Esophagus (tissue), 2 donors: ENCODE results near the gene POLG. TPM values are rescaled to one million over a fixed set of nuclear protein-coding genes. Genes with fewer than 3 reads are reported as not detected.

Experiments
- H3K27ac ChIP-seq, 2 donors: one replicate each; pipeline ENCODE4 v1.5.1; 2013; ENCODE audit warnings: low read depth in 2 of 2, mild to moderate bottlenecking in 2 of 2, inconsistent platforms in 1 of 2, low read length in 1 of 2, moderate library complexity in 1 of 2
- H3K27me3 ChIP-seq, 2 donors: one replicate each; pipeline ENCODE4 v1.6.1; 2013; ENCODE audit warnings: low read length in 2 of 2, control low read depth in 1 of 2, mild to moderate bottlenecking in 1 of 2; ENCODE audit not compliant: insufficient read depth in 2 of 2, control insufficient read depth in 1 of 2
- H3K36me3 ChIP-seq, 2 donors: one replicate each; pipeline ENCODE4 v1.6.1; 2013; ENCODE audit warnings: low read length in 1 of 2; ENCODE audit not compliant: control insufficient read depth in 2 of 2, insufficient read depth in 2 of 2
- H3K4me1 ChIP-seq, 2 donors: one replicate each; pipeline ENCODE4 v1.6.1; 2013; ENCODE audit warnings: low read length in 1 of 2; ENCODE audit not compliant: control insufficient read depth in 2 of 2, insufficient read depth in 2 of 2
- H3K4me3 ChIP-seq, 2 donors: one replicate each; pipeline ENCODE4 v1.5.1; 2013; ENCODE audit warnings: low read length in 2 of 2, mild to moderate bottlenecking in 2 of 2, low read depth in 1 of 2, moderate library complexity in 1 of 2
- H3K9me3 ChIP-seq, 2 donors: one replicate each; pipeline ENCODE4 v1.6.1; 2013; ENCODE audit warnings: mild to moderate bottlenecking in 2 of 2, low read depth in 1 of 2, low read length in 1 of 2, moderate library complexity in 1 of 2; ENCODE audit not compliant: control insufficient read depth in 2 of 2, insufficient read depth in 1 of 2
- WGBS, 2 donors: extraction: QIAGEN DNeasy Blood & Tissue Kit; methylation state at CpG; one replicate each; pipeline ENCODE4 v1.1.7; 2013; 5-methylcytosine and 5-hydroxymethylcytosine counted together
- polyA plus RNA-seq, 2 donors: library from polyadenylated mRNA; stranded (reverse); fragments of 200-250 nt; gene quantifications; one replicate each; pipeline ENCODE4 v1.2.3, GENCODE V29; 2013
- donor health status: healthy with polysubstance abuse.
- donor health status: Bipolar disorder and iron deficiency.

POLG gene
- polyA plus RNA-seq, 2 donors = 27.2 to 48.1 TPM

GRCh38 chr15:89338036-89338435 is 3.4 kb upstream of the POLG start:
- 78 to 81% methylated on average over 6 of the region's 6 CpGs for WGBS, 2 donors
- H3K36me3 ChIP-seq = peaks cover 0 to 5% of the 10 kb centered on the region in 2 donors
- H3K27ac ChIP-seq = no peak overlapping the region
- no peak overlapping the region for H3K4me3 ChIP-seq
- no peaks in the 10 kb centered on the region for H3K27me3 ChIP-seq
- H3K4me1 ChIP-seq = peaks cover 8 to 9% of the 10 kb centered on the region in 2 donors
- H3K9me3 ChIP-seq = no peaks in the 10 kb centered on the region

- no peaks in the 10 kb centered on the region for H3K9me3 ChIP-seq
- no peaks in the 10 kb centered on the region for H3K27me3 ChIP-seq
- H3K36me3 ChIP-seq = peaks cover 0 to 16% of the 10 kb centered on the region in 2 donors
- H3K27ac ChIP-seq = peak overlapping the region; percentile 28 to 84
- 5 to 6% methylated on average over 40 of the region's 40 CpGs for WGBS, 2 donors
- peaks cover 9 to 15% of the 10 kb centered on the region in 2 donors for H3K4me1 ChIP-seq
- peak overlapping the region; percentile 17 to 34 for H3K4me3 ChIP-seq
Observed at GRCh38 chr15:89335298-89336041, 846 bp upstream of the POLG start.

DNA sequence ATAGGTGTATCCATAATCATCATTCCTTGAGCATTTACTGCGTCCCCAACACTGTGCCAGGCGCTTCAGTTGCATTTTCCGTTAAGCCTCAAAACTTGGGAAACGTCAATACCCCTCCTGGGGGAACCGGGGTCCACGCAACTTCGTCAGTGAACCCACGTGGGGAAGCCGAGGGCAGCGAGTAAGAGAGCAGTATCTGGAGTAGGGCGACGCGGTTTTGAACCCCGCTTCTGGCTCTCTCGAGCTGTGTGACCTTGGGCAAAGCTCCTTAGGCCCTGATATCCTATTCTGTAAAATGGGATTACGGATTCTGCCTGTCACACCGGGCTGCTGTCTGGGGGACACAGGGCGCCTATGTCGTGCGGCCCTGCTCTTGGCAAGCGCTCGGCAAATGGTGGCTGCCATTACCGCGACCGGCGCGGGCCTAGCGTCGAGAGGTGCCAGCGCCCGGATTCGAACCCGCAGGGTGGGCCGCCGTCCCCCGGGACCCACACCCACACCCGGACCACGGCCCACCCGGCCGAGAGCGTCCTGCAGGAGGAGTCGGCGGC is 590 bp downstream of the POLG start:
- Histone ChIP-seq H3K4me3 (peak overlapping the region; percentile 75 to 93), H3K4me1 (peaks cover 9 to 20% of the 10 kb centered on the region in 2 donors), H3K36me3 (peaks cover 7 to 29% of the 10 kb centered on the region in 2 donors), H3K27ac (peak overlapping the region; percentile 97), H3K27me3 (no peaks in the 10 kb centered on the region), H3K9me3 (no peaks in the 10 kb centered on the region)
- 1 to 2% methylated on average over 25 to 43 of the region's 43 CpGs for WGBS, 2 donors

DNA sequence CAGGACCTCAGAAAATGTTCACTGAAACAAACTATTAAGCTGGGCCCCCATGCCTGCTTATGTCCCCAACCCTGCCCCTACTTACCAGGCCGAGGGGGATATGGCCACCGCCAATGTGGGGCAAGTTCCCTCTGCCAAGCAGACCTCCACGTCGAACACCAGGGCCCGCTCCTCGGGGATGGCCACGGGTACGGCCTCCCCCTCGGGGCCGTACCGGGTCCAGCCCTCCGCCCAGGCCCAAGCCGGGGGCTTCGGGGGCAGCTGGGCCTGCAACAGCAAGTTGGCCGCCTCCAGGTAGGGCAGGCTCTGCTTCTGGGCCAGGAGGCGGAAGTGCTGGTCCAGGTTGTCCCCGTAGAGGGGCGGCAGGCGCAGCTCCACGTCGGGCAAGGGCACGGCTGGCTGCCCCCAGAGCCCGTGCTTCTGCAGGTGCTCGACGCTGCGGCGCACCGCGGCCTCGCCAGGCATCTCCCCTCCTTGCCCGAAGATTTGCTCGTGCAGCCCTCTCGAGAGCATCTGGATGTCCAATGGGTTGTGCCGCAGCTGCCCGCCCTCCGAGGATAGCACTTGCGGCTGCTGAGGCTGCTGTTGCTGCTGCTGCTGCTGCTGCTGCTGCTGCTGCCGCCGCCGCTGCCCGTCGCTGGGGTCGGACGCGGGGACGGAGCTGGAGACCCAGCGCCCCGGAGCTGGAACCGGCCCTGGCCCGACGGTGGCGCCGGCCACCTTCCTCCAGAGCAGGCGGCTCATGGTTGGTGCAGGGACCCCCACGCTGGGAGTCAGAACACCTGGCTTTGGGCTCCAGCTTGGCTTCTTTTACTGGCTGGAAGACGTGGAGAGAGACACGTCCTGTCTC is 1.4 kb downstream of the POLG start:
- H3K27ac ChIP-seq = no peak overlapping the region
- peaks cover 9 to 23% of the 10 kb centered on the region in 2 donors for H3K4me1 ChIP-seq
- 90 to 91% methylated on average over 54 to 57 of the region's 57 CpGs for WGBS, 2 donors
- H3K9me3 ChIP-seq = no peaks in the 10 kb centered on the region
- peaks cover 14 to 37% of the 10 kb centered on the region in 2 donors for H3K36me3 ChIP-seq
- peak overlapping the region; percentile 75 to 93 for H3K4me3 ChIP-seq
- no peaks in the 10 kb centered on the region for H3K27me3 ChIP-seq

GRCh38 chr15:89332446-89332845 is 2.2 kb downstream of the POLG start:
- Histone ChIP-seq H3K9me3 (no peaks in the 10 kb centered on the region), H3K27me3 (no peaks in the 10 kb centered on the region), H3K27ac (no peak overlapping the region), H3K4me3 (no peak overlapping the region), H3K36me3 (peaks cover 17 to 41% of the 10 kb centered on the region in 2 donors), H3K4me1 (peaks cover 9 to 23% of the 10 kb centered on the region in 2 donors)
- 29 to 38% methylated on average over 10 of the region's 10 CpGs for WGBS, 2 donors

DNA sequence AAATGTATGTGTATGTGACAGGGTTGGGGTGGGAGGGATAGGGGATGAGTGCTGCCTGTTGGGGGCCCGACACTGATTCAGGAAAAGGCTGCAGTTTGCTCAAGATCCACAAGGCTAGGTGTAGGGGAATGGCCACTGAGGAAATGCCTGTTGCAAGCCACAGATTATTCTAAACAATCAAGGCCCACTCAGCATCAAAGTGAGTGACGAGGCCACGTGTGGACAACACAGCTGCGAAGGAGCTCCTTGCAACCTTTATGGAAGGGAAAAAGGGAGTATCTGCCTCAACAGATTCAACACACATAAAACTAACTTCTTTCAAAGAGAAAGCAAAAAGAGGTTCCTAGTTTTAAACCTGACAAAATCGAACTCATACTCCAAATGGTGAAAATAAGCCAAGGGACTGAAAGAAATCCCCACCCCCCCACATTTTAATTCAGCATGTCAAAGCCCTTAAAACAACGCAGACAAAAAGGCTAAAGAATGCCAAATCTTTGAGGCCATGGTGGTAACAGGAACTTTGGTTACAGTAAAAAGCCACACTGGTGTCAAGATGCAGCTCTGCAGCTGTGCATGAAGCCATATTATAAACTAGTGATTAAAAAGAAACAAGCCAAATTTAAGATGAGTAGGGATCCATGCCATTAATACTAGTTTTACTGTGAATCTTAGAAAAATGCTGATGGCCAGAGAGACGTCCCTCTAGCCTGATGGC is 3.6 kb downstream of the POLG start:
- Histone ChIP-seq H3K27ac (no peak overlapping the region), H3K9me3 (no peaks in the 10 kb centered on the region), H3K27me3 (no peaks in the 10 kb centered on the region), H3K4me1 (peaks cover 14 to 23% of the 10 kb centered on the region in 2 donors), H3K36me3 (peaks cover 28 to 55% of the 10 kb centered on the region in 2 donors), H3K4me3 (no peak overlapping the region)
- WGBS, 2 donors = 75 to 78% methylated on average over 7 of the region's 7 CpGs

- Histone ChIP-seq H3K27me3 (no peaks in the 10 kb centered on the region), H3K4me1 (peaks cover 14 to 21% of the 10 kb centered on the region in 2 donors), H3K27ac (no peak overlapping the region), H3K9me3 (no peaks in the 10 kb centered on the region), H3K36me3 (peaks cover 37 to 63% of the 10 kb centered on the region in 2 donors), H3K4me3 (no peak overlapping the region)
- 63 to 72% methylated on average over 6 of the region's 6 CpGs for WGBS, 2 donors
Observed at GRCh38 chr15:89330119-89330518, 4.5 kb downstream of the POLG start.

DNA sequence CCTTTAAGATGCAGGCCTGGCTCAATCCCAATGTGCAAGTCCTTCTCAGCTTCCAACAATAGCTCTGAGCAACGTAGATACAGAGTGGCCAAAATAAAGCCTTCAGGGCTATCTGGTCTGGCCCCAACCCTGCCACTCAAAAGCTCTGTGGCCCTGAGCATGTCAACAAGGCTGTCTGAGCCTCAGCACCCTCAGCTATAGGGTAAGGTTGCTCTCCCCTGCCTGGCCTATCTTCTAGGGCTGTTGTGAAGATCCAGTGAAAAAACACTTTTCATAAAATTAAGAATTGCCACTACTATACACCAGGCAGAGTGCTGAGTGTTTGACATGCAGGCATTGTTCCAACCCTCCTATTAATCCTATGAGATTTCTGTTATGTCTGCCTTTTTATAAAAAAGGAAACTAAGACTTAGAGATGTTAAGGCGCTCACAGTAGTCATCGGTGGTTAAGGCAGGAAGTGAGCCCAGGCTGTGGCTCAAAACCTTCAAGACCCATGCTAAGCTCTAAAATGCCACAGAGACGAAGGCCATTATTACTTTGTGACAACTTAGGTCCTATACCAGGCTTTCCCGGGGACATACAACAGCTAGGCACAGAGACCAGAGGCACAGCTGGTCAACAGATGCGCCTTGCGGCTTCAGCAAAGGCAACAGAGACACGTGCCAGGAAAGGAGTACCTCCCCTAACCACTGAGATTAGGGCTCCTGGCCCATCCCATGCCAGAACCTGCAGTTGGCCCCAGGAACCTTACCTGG is 5.1 kb downstream of the POLG start:
- H3K36me3 ChIP-seq = peaks cover 39 to 69% of the 10 kb centered on the region in 2 donors
- H3K9me3 ChIP-seq = no peaks in the 10 kb centered on the region
- H3K27me3 ChIP-seq = no peaks in the 10 kb centered on the region
- WGBS, 2 donors = 54 to 72% methylated on average over 8 of the region's 8 CpGs
- no peak overlapping the region for H3K27ac ChIP-seq
- peaks cover 14 to 21% of the 10 kb centered on the region in 2 donors for H3K4me1 ChIP-seq
- no peak overlapping the region for H3K4me3 ChIP-seq
